Skin of body (tissue), 2 donors: ENCODE measurements around the gene GNL1. TPM values are rescaled to one million over a fixed set of nuclear protein-coding genes. Genes with fewer than 3 reads are reported as not detected.
"Not testable (repeated sequence)": the region's sequence is repeated elsewhere in the genome, so short reads cannot be mapped to it uniquely, and the experiment has no call there.

Experiments
- DNase-seq: peaks from one replicate; lab custom pipeline; 2025; lab: John Stamatoyannopoulos, UW
- total RNA-seq: library from RNA; depleted of rRNA; stranded (reverse); fragments of >200 nt; gene quantifications from one replicate; pipeline ENCODE4 v1.2.3, GENCODE V29; 2014

Gene GNL1
- total RNA-seq, 1 donor from 2014 or later = 35.8 TPM

DNA sequence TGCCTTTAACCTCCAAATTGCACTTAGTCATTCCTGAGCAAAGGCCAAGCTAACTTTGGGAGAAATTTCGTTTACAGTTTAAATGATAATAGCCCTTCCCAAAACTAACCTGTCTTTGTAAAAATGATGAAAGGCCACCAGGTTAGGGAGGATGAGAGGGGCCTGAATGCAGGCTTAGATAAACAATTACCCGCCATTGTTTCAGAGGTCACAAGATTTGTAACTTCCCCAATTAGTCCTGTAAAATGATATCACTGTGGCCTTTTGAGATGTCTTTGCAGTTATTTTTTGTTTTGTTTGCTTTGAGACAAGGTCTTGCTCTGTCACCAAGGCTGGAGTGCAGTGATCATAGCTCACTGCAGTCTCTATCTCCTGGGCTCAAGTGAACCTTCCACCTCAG lies 26.3 kb downstream of the GNL1 start:
- DNase-seq = no peak

DNA sequence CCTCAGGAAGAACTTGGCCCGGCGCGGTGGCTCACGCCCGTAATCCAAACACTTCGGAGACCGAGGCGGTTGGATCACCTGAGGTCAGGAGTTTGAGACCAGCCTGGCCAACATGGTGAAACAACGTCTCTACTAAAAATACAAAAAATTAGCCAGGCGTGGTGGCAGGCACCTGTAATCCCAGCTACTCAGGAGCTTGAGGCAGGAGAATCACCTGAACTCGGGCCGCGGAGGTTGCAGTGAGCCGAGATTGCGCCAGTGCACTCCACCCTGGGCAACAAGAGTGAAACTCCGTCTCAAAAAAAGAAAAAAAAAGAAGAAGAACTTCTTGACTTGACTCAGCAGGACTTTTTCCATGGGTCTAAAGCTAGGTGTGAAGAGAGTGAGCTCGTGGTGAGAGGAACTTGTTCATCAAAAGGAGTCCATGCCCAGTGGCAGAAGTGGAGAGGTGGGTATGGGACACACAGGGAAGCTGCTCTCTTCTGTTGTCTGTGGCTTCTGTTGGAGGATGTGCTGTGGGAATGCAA lies 26.9 kb downstream of the GNL1 start:
- DNase-seq = not testable (repeated sequence)

DNA sequence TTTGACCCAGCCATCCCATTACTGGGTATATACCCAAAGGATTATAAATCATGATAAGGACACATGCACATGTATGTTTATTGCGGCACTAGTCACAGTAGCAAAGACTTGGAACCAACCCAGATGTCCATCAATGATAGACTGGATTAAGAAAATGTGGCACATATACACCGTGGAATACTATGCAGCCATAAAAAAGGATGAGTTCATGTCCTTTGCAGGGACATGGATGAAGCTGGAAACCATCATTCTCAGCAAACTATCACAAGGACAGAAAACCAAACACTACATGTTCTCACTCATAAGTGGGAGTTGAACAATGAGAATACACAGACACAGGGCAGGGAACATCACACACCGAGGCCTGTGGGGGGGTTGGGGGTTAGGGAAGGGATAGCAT lies 29.8 kb downstream of the GNL1 start:
- not testable (repeated sequence) for DNase-seq

DNA sequence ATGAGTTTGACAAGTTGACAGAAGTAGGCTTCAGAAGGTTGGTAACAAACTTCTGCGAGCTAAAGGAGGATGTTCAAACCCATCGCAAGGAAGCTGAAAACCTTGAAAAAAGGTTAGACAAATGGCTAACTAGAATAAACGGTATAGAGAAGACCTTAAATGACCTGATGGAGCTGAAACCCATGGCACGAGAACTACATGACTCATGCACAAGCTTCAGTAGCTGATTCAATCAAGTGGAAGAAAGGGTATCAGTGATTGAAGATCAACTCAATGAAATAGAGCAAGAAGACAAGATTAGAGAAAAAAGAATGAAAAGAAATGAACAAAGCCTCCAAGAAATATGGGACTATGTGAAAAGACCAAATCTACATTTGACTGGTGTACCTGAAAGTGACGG lies 34.3 kb downstream of the GNL1 start:
- DNase-seq = not testable (repeated sequence)

DNA sequence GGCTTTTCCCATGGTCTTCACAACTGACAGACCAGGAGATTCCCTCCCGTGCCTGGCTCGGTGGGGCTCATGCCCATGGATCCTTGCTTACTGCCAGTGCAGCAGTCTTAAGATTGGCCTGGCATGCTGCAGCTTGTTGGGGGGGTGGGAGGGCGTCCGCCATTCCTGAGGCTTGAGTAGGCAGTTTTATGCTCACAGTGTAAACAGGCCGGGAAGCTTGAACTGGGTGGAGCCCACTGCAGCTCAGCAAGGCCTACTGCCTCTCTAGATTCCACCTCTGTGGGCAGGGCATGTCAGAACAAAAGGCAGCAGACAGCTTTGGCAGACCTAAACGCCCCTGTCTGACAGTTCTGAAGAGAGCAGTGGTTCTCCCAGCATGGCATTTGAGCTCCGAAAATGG lies 35.2 kb downstream of the GNL1 start:
- not testable (repeated sequence) for DNase-seq

DNA sequence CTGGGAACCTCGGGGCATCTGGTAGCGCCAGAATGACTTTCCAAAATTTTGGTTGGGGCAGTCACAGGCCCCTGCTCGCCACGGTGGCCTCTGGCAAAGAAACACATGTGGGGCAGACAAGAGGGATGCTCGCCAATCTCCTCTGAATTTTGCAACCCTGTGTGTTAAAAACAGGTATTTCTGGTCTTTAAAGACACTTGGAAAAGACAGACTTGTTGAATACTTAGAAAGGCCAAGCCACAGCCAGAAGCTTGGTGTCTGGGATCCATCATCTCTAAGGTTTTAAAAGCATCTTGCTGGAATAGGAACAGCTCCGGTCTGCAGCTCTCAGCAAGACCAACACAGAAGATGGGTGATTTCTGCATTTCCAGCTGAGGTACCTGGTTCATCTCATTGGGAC lies 35.8 kb downstream of the GNL1 start:
- DNase-seq = no peak

DNA sequence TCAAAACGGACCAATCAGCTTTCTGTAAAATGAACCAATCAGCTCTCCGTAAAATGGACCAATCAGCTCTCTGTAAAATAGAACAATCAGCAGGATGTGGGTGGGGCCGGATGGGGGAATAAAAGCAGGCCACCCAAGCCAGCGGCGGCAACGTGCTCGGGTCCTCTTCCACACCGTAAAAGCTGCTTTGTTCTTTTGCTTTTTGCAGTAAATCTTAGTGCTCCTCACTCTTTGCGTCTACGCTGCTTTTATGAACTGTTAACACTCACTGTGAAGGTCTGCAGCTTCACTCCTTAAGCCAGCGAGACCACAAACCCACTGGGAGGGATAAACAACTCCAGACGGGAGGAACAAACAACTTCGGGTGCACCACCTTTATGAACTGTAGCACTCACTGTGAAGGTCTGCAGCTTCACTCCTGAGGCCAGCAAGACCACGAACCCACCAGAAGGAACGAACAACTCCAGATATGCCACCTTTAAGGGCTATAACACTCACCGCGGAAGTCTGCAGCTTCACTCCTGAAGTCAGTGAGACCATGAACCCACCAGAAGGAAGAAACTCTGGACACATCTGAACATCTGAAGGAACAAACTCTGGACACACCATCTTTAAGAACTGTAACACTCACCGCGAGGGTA lies 37.7 kb downstream of the GNL1 start:
- not testable (repeated sequence) for DNase-seq

DNA sequence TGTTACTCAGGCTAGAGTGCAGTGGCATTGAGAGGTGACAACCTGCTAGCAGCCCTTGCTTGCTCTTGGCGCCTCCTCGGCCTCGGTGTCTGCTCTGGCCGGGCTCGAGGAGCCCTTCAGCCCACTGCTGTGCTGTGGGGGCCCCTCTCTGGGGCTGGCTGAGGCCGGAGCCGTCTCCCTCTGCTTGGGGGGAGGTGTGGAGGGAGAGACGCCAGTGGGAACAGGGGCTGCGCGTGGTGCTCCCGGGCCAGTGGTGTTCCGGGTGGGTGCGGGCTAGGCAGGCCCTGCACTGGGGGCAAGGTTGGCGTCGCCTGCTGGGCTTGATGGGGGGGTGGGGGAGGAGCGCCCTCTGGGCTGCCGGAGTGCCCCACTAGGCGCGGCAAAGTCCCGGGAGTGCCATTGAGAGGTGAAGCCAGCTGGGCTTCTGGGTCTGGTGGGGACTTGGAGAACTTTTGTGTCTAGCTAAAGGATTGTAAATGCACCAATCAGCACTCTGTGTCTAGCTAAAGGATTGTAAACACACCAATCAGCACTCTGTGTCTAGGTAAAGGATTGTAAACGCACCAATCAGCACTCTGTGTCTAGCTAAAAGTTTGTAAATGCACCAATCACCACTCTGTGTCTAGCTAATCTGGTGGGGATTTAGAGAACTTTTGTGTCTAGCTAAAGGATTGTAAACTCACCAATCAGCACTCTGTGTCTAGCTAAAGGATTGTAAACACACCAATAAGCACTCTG lies 38.4 kb downstream of the GNL1 start:
- DNase-seq = not testable (repeated sequence)

DNA sequence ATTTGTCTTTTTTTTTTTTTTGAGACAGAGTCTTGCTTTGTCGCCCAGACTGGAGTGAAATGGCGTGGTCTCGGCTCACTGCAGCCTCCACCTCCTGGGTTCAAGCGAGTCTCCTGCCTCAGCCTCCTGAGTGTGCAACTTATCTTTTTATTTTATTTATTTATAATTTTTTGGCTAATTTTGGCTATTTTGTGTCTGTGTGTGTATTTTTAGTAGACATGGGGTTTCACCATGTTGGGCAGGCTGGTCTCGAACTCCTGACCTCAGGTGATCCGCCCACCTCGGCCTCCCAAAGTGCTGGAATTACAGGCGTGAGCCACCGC lies 39.6 kb downstream of the GNL1 start:
- DNase-seq = not testable (repeated sequence)

DNA sequence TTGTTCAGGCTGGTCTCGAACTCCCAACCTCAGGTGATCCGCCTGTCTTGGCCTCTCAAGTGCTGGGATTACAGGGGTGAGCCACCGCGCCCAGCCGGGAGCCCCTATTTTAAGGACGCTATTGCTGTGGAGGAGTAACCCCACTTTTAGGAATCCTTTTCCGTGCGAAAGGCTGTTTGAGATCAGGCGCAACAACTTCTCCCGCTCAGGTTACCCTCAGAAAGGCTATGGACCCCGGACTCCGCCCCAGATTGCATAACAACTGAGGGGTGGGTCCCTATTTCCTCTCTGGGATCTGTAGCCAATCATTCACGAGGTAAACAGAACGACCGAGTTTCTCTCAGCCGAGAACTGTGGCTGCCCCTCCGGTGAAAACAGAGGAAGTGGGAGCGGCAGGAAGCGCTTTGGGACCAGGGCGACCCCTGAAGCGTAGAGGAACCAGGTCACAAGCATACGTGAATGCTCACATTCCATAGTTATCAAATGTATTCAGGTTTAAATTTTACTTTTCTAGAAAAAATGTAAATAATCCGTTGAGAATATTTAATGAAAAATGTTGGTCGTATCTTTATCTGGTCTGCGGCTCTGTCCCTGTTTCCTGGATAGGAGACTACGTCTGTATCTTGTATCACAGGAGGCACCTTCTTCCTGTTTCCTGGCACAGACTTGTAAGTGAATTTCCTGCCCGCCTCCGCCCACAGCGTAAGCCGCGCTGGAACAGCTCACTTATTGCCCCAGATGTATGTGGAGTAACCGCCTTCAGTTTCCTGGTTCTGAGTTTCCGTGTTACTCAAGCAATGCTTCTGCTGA lies 40.1 kb downstream of the GNL1 start:
- DNase-seq = peak; percentile 87

DNA sequence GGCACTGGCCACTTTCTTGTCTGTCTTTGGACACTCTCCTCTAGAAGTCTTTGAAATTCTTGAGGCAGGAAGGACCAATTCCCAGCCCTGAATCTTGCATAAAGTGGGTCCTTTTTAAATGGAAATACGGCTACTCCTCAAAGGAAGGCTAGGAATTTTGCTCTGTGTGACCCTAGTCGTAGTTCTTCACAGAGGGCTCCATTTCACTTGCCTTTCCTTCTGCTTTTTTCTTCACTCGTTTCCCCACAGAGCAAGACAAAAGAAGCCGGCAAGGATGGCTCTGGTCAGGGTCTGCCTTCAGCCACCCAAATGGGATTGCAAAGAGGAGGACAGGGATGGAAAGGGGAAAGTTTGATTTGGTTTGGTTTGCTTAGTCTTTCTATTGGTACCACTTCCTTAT lies 41.2 kb downstream of the GNL1 start:
- DNase-seq = no peak

DNA sequence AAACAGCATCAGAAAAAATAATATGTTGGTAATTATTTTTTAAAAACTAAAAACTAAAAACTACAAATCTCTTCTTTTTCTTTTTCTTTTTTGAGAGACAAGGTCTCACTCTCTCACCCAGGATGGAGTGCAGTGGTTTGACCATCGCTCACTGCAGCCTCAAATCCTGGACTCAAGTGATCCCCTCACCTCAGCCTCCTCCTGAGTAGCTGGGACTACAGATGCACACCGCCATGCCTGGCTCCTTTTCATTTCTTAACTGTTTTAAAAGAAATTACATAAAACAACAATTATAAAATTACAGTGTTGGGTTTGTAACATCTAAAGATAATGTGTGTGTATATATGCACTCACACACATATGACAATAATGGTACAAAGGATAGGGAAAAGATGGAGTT lies 42.8 kb downstream of the GNL1 start:
- DNase-seq = no peak

DNA sequence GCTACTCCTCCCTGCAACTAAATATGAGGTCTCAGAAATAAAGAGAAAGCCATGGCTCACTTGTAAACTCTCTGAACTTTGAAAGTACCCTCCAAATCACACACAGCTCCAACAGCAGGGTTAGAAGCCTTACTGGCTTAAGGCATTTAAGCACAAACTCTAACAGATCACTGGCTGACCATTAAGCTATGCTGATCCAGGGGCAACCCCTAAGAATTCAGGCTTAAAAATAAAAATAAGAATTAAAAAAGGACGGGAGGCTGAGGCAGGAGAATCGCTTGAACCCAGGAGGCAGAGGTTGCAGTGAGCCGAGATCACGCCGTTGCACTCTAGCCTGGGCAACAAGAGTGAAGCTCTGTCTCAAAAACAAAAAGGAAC lies 45.1 kb downstream of the GNL1 start:
- DNase-seq = no peak

DNA sequence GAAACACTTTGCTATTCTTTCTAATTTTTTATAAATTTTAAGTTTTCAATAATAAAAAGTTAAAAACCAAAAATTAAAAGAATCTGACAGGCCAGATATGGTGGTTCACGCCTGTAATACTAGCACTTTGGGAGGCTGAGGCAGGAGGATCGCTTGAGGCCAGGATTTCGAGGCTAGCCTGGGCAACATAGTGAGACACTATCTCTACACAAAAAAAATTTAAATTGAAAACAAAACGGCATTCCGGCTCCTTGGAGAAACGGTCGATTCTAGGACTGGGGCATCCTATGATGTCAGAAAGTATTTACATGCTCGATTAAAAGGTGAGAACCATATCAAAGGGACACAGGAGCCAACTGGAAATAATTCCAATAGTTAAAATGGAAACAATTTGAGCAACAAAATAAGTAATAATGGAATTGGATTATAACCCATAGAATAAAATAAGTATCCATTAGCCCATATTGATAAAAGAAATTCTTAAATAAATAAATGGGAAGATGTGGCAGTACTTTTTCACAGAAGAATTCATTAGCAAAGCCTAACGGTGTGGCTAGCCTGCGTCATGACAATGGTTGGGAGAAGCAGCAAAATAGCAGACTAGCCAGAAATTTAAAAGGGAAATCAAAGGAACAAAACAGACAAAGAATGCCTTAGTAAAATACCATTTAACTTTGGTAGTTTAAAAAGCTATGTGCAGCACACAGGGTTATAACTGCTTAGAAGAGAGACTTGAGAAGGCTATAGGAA lies 45.7 kb downstream of the GNL1 start:
- DNase-seq = no peak

DNA sequence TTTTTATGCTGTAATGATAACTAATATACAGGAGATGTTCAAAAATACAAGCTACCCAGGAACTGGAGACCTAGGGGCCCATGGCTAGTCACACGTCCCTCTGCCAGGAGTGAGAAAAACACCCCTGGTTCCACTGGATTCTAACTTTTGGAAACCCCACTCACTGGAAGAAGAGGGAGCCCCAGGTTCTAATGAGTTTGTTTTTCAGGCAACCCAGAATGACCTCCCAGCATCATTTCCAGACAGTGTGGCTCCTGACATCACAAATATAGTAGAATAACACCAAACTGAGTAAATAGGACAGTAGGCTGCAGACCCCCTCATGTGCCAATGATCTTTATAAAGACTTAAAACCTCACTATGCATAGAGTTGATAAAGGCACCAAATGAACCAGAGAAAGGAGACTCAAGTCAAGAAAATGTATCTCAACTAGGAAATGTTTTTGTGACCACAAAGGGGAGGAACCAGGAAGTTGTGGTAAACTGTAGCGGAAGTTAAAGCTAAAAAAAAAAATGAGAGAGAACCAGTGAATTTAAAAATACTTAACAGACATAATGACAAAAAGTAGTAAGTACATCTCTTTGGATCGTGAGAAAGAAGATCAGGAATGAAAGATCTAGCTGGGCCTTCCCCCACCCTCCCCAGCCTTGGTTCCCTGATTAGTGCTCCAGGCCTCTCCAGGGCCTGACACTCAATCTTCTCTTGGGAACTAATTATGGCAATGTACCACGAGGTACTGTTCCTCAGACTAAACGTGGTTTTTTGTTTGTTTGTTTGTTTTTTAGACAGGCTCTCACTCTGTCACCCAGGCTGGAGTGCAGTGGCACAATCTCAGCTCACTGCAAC lies 47.2 kb downstream of the GNL1 start:
- no peak for DNase-seq

DNA sequence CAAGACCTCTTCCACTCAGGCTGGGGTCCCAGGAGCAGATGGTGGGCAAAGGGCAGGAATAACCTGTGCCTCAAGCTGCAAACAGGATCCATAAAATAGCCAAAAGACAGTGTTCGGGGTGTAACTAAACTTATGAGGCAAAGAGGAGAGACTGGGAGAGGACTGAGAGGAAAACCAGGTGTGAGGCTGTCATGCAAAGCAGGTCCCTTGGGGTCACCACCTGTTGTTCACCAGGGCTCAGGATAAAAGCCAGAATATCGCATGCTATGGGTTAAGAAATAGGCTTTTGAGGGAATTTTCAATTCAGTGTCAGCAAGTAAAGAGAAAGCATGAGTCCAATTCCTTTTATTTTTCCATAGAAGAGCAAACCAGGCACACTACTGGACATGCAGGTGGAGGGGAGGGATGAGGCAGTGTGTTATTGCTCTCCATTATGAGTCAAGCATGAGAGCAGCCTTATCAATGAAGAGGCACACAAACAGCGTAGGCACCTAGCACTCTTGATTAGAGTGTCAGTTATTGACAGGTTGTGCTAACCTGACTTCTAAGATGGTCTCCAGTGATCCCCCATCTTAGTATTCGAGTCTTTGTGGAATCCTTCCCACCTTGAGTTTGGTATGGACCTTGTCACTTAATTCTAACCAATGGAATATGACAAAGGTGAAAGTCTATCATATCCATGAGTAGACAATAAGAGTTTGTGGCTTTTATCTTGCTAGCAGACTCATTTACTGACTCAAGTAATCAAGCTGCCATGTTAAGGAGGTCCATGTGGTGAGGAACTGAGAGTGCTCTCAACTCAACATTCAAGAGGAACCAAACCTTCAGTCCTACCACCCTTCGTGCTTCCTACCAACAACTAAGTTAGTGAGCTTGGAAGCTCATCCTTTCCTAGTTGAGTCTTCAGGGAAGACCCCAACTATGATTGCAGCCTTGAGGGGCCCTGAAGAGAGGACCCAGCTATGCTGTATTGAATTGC lies 48.2 kb downstream of the GNL1 start:
- DNase-seq = no peak

DNA sequence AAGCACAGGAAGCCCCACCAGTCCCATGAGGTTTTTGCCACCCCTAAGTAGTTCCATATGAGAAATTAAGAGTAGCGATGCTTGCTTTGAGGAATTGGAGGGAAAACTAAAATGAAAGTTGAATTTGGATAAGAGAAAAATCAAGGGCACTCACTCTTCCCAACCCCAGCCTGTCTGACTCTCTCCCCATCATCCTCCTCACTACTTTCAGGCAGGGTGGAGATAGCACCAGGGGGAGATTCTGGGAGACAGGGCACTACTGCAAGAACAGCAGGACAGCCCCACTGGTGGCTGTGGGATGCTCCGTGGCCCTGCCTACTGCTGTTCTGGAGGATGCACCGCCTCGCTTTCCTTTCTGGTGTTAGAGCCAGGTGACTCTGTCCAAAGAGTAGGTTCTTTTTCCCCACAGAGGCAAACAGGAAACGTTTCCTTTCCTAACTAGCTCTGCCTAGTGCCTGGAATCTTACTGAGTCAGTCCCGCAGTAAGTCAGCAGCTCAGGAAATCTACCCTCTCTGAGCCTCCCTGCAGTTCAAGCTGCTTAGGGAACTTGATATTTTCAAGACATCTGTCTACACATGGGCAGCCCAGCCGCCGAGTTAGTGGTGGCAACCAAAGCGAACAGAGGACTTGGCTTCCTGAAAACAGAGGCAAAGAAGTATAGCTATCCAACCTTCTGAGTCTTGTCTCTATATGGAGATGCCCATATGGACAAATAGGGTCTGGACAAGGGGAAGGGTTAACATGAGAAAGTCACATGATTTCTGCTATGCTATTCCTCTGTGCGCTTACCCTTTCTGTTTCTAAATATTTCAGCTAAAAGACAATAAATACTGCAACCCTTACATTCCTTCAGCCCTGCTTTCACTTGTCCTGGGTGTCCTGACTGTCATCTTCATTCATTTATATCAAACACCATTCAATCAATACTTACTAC lies 55.6 kb downstream of the GNL1 start:
- DNase-seq = no peak

DNA sequence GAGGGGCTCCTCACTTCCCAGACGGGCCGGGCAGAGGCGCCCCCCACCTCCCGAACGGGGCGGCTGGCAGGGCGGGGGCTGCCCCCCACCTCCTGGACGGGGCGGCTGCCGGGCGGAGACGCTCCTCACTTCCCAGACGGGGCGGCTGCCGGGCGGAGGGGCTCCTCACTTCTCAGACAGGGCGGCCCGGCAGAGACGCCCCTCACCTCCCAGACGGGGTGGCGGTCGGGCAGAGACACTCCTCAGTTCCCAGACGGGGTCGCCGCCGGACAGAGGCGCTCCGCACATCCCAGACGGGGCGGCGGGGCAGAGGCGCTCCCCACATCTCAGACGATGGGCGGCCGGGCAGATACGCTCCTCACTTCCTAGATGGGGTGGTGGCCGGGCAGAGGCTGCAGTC lies 57.6 kb downstream of the GNL1 start:
- DNase-seq = not testable (repeated sequence)
